GM18505 (cell line): ENCODE data around the gene CRYGN.

Source experiments
- ATAC-seq: cut with Tn5 transposase; IDR thresholded peaks from one replicate; pipeline ENCODE4 v1.9.1; 2021; ENCODE audit not compliant: unreplicated experiment
- POLR2A ChIP-seq: IDR thresholded peaks from 4 replicates; pipeline ENCODE4 v1.6.1; 2011; ENCODE audit warnings: borderline replicate concordance; ENCODE audit not compliant: insufficient read depth, insufficient read length; ENCODE audit errors: extremely low read depth

Gene CRYGN

DNA sequence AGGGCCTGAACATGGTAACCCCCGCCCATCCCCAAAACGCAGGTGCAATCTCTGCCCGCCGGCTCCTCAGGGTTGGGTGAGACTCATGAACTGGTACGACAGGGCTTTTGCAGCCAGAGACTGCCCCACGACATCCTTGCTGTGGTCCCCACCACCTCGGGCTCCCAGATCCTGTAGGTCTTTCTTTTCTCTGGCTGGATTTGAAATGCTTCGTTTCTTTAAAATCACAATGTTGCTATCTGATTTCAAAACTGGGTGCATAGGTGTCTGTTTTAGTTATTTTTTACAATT lies 52.0 kb downstream of the CRYGN start:
- no peak for ATAC-seq
- no peak for TF ChIP-seq POLR2A

DNA sequence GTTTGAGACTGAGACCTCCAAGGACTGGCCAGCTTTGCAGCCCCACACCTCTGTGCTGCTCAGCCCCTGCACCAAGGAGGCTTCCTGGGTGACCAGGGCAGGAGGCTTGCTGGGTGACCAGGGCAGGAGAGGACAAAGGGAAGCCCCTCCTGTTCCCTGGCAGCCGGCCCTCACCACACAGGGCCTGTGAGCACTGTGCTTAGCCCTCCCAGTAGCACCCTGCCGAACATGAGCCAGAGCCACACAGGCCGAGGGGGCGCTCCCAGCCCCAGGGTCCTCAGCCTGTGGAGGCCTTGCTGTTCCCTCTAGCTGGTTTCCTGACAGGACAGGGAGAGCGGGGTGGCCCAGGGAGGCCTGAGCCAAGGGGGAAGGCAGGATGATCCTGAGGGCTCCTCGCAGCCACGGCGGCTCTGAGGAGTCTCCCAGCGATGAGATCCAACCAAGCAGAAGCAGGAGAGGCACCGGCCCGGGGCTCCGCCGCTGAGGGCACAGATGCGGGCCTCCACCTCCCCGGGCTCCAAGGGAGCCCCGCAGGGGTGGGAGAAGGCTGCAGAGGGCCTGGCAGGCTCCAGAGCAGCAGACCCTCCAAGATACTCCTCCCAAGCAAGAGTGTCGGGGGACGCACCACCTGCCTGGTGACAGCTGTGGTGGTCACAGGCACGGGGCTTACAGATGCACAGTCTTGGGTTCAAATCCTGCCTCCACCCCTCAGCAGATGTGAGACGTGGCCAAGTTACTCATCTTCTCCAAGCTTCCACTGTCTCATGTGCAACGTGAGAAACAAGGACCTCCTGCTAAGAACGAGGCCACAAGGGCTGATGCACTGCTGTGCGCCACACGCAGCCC lies 52.6 kb downstream of the CRYGN start:
- ATAC-seq, result no peak
- TF ChIP-seq POLR2A, result no peak

DNA sequence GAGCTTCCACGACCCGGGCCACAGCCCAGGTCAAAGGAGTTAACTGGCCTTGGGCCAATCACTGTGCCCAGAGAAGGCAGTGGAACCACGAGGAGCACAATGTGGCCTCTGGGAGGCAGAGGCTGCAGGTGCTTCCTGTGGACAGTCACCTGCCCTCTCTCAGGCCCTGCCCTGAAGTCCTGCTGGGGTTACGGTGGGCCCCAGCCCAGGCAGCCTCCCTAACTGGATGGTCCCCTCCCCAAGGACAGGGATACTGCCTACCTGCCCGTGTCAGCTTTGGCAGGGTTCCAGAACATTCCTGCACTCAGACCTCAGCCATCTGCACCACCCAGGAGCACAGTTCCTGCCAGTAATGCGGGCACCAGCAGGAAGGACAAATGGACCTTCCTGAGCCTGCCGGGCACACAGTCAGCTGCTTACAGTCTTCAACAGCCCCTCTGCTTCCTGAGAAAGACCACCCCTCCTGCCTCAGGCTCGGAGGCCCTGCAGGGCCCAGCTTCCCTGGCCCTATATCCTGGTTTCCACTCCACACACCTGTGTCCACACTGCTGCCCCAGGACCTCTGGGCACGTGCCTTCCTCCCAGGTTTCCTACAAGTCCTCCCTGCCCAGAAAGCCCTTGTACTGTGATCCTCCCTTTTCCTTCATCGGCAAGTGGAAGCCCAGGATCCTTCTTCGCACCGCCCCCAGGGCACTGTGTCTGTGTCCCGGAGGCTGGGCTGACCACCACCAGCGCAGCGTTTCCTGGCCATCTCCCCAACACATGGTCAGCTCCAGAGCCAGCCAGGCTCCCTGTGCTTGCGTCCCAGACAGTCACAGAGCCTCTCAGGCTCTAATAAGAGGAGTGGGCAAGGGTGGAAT lies 53.4 kb downstream of the CRYGN start:
- TF ChIP-seq POLR2A, result no peak
- ATAC-seq, result no peak

DNA sequence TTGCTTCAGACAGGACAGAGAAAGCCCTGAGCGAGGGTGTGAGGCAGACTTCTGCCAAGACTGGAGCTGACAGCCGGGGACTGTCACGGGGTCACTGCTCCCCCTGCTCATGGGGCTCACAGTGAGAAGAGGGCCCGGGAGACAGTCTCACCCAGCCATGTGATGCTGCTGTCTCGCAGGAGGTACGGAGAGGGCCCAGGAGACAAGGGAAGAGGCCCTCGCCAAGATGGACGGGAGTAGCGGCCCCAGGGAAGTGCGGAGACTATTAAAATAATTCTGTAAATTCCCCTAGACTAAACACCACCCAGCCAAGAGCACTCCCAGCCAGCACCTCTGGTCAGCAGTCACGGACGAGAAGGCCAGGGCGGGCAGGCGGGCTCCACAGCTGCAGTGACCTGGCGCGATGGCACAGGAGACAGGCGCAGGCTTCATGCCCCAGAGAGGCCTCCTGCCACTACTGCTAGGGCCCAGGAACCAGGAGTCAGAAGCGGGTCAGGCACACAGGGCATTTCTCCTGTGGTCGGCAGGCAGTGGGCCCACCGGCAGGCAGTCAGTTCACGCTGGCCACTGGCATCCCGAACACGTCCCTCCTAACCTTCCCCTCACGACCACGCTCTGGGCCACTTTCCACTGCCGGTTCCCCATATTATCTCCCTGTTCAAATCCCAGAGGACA lies 54.2 kb downstream of the CRYGN start:
- no peak for ATAC-seq
- TF ChIP-seq POLR2A, result no peak

DNA sequence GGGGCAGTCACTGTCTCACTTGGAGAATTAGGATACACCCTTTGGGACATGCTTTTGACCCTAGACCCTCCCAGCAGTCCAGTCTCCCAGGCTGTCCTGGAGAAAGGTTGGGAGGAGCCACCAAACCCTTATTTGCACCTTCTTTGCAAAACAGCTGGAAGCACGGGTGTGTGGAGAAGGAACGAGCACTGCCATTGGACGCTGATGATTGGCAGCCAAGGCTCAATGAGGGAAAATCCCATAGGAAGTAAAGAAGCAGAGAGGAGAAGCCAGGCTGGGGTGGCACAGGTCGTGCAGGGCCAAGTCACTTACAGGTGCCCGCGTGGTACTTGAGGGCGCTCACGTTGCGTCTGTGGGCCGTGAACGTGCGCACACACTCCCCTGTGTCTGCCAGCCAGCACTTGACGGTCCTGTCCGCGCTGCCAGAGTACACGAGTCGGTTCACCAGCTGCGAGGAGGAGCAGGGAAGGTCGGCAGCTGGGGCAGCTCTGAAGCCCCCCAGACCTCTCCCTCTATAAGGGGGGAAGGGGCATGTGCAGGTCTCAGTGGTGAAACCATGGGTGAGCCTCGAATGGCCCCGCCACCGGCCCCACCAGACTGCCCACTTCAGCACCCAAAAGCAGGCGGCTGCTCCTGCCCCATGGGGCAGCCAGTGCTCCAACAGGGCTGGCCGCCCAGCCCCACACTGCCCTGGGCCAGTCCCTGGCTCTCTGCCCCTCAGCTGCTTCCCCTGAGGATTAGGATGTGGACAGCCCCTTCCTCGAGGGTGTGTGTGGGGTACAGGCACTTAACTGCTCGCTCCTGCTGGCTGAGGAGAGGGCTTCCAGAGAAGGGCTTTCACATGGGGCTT lies 54.9 kb downstream of the CRYGN start:
- no peak for TF ChIP-seq POLR2A
- ATAC-seq, result no peak

DNA sequence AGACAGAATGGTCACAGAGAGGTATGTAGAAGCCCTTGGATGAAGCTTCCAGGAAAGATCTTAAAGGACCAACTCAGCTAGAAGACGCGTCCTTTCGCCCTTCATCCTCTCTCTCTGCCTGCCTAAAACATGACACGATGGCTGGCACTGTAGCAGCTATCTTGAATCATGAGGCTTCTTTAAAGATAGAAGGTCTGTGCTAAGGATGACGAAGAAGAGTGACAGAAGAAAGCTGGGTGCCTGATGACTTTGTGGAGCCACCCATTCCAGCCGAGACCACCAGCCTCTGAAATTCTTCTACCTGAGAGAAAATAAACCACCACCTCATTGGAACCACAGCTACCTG lies 55.6 kb downstream of the CRYGN start:
- no peak for ATAC-seq
- no peak for TF ChIP-seq POLR2A

DNA sequence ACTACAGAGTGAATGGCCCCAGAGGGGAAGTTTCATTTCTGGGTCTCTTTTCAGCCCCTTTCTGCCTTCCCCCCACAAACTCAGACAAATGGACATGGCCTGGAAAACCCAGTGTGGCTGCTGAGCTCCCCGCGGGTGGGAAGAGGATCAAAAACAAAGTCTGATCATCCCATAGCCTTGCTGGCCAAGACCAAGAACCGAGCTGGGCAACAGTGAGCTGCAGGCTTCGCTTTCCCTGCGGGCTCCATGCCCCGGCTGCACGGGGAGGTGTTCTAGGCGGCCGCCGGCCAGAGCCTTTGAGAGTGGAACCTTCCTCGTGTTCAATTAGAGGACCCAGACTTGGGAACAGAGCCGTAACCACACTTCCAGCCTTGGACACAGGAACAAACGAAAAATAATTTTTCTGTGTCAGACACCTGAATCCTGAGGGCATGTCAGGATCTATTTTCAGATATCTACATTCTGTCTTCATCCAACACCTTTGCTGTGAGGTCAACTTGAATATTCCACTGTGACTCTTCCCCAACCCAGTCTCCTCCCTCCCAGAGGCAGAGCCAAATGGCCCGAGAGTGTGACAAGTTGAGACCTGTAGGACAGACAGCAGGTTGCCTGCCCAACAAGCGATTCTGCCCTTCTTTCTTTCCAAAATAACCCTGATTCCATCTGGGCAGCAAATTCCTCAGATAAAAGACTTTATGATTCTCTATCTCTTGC lies 56.1 kb downstream of the CRYGN start:
- no peak for ATAC-seq
- no peak for TF ChIP-seq POLR2A

DNA sequence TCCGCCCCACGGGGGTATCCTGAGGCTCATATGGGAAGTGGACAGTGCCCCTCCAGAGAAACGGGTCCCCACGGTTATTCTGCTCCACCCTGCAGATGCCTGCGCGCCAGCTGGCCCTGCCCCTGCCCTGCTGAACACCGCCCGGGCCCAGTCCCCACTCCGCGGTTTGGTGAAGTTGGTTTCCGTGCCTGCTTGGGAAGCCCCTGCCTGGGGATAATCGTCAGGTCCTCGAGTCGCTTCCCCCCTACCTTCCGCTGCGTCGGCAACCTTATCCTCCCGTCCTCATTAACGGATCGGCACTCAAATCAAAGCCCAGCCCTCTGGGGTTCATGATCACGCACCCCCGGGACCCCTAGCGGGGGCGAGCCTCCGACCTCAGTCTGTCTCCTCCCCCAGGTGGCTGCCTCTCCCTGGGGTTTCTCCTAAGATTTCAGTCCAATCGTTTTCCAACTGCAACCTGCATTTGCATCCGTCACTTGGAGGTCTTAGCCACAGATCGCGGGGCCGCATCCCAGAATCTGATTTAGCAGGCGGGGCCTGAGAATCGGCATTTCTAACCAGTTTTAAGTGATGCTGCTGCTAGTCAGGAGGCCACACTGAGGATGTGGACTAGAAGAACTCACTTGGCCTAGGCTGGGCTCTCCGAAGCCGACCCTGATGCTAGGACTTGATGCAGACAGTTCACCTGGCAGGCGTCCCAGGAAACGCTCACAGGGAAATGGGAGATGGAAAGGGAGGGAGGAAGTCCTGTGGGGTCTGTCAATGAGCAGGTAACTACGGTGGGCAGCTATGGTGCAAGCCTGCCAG lies 57.7 kb downstream of the CRYGN start:
- no peak for ATAC-seq
- TF ChIP-seq POLR2A, result no peak

DNA sequence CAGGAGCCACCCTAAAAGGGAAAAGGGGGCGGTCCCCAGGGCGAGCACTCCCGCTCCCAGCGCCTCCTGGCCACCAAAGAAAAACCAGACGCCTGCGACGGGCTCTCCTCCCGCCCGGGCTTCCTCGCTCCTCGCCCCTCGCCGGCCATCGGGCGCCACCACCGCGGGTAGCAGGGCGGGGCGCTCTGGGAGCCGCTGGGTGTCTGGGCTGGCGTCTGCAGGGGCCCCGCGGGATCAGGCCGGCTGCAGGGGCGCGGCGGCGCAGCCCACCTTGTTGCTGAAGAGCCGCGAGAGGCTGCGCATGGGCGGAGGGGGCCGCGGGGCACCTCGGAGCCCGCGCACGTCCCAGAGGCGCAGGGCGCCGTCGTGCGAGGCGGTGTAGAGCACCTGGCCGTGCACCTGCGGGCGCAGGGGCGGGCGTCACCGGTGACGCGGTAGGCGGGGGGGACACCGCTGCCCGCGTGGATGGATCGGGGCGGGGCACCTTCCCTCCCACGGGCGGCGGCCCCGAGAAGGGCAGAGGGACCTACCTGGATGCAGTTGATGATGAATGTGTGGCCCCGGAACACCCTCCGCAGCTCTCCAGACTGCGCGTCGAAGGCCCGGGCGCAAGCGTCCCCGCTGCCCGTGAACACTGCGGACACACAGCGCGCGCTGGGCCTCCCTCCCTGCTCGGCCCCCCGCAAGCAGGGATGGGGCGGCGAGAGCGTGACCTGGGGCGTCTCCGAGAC lies 58.4 kb downstream of the CRYGN start:
- TF ChIP-seq POLR2A, result no peak
- ATAC-seq, result no peak

DNA sequence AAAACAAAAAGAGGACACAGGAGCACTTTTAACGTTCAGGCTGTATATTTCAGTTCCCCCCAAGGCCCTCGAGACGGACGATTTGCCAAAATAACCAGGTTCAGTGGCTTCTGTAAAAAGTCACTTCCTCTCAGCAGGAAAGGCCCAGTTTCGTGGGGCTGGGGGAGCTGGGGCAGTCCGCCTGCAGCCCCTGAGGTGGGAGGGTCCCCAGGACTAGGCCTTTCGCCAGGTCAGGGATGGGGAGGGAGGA lies 58.9 kb downstream of the CRYGN start:
- no peak for ATAC-seq

More for the DNA sequence above, 58.9 kb downstream of the CRYGN start:
- TF ChIP-seq POLR2A, result no peak
